ENCODE data around the gene MRPL54.

The MRPL54 gene

GRCh38 chr19:3770136-3770999 lies 7.9 kb downstream of the MRPL54 start:
- DNase-seq = no peak

GRCh38 chr19:3771000-3771905 lies 8.8 kb downstream of the MRPL54 start:
- DNase-seq = no peak

GRCh38 chr19:3771906-3772455 lies 9.5 kb downstream of the MRPL54 start, which contains the start of gene RAX2:
Gene RAX2 (minus strand): TSS chr19:3772228. CDS start chr19:3771742, 486 bp downstream.
- no peak for DNase-seq

- DNase-seq = no peak
Observed at GRCh38 chr19:3773814-3774515, 11.5 kb downstream of the MRPL54 start.

- DNase-seq = no peak
Observed at GRCh38 chr19:3774621-3775373, 12.3 kb downstream of the MRPL54 start.

- no peak for DNase-seq
Observed at GRCh38 chr19:3775374-3775711, 12.9 kb downstream of the MRPL54 start.

- no peak for DNase-seq
Observed at GRCh38 chr19:3775831-3776230, 13.3 kb downstream of the MRPL54 start.

- no peak for DNase-seq
Observed at GRCh38 chr19:3776479-3777040, 14.1 kb downstream of the MRPL54 start.

- DNase-seq = no peak
Observed at GRCh38 chr19:3778104-3778867, 15.8 kb downstream of the MRPL54 start.

- DNase-seq = no peak
Observed at GRCh38 chr19:3778899-3779723, 16.6 kb downstream of the MRPL54 start.

GRCh38 chr19:3780786-3781304 lies 18.4 kb downstream of the MRPL54 start:
- DNase-seq = no peak

- DNase-seq = no peak
Observed at GRCh38 chr19:3781603-3782002, 19.1 kb downstream of the MRPL54 start.

GRCh38 chr19:3782330-3782729 lies 19.8 kb downstream of the MRPL54 start:
- no peak for DNase-seq

GRCh38 chr19:3782903-3783302 lies 20.4 kb downstream of the MRPL54 start:
- no peak for DNase-seq

- no peak for DNase-seq
Observed at GRCh38 chr19:3783660-3784584, 21.4 kb downstream of the MRPL54 start.

- DNase-seq = no peak
Observed at GRCh38 chr19:3784607-3785450, 22.3 kb downstream of the MRPL54 start.

- no peak for DNase-seq
Observed at GRCh38 chr19:3785451-3785937, 23.0 kb downstream of the MRPL54 start.
